Prostate gland (tissue), 2 donors: ENCODE results near the gene SEZ6L. TPM values are rescaled to one million over a fixed set of nuclear protein-coding genes. Genes with fewer than 3 reads are reported as not detected.
A peak's percentile ranks its signal among the peaks of the same experiment; 100 is the strongest.

ENCODE experiments used
- DNase-seq: peaks from one replicate; pipeline ENCODE4 v3.0.0-alpha.2; 2019; ENCODE audit warnings: low spot score
- H3K27ac ChIP-seq, 2 donors: fragments of 200-600 bp; sonication (generic); 2 replicates each; pipeline ENCODE4 v1.5.1; 2017 to 2019
- H3K27me3 ChIP-seq: fragments of 200-600 bp; sonication (generic); replicated peaks from 2 replicates; pipeline ENCODE4 v1.5.1; 2019; ENCODE audit not compliant: insufficient read depth
- H3K36me3 ChIP-seq, 2 donors: fragments of 200-600 bp; sonication (generic); 1 replicate in 1 of 2; 2 replicates in 1 of 2; pipeline versions ENCODE4 v1.5.1 to v1.8.1; 2017 to 2019
- H3K4me1 ChIP-seq: fragments of 200-600 bp; sonication (generic); replicated peaks from 2 replicates; pipeline ENCODE4 v1.5.1; 2019
- H3K4me3 ChIP-seq, 2 donors: fragments of 200-600 bp; sonication (generic); 2 replicates each; pipeline ENCODE4 v1.5.1; 2017 to 2019
- H3K9me3 ChIP-seq: fragments of 200-600 bp; sonication (generic); 2 replicates; pipeline ENCODE4 v1.5.1; 2017
- POLR2A ChIP-seq: fragments of 450-650 bp; IDR thresholded peaks from one replicate; pipeline ENCODE4 v1.6.1; 2016; ENCODE audit warnings: antibody characterized with exemption, mild to moderate bottlenecking
- POLR2AphosphoS5 ChIP-seq: sonication (generic); formaldehyde crosslinking; IDR thresholded peaks from one replicate; pipeline ENCODE4 v1.6.1; 2017; ENCODE audit warnings: antibody characterized with exemption
- WGBS: methylation state at CpG from one replicate; pipeline ENCODE4 v1.1.5; 2018; 5-methylcytosine and 5-hydroxymethylcytosine counted together
- intact Hi-C: fragments of 100-400 bp; cut with DNase I; formaldehyde crosslinking; loops from one replicate; pipeline ENCODE4 v1.14.2; 2022
- total RNA-seq, 2 donors: library from RNA; depleted of rRNA; stranded (reverse); fragments of >200 nt; gene quantifications; one replicate each; pipeline ENCODE4 v1.1.0, GENCODE V29; 2016
- TF ChIP-seq, protein P1 (sequence below), 4 experiments: fragments of 200-600 bp in 2 of 4; fragments of 450-650 bp in 2 of 4; sonication (generic) in 2 of 4; IDR thresholded peaks; 1 replicate in 3 of 4; 2 replicates in 1 of 4; pipeline ENCODE4 v1.5.1; 2016 to 2019; ENCODE audit warnings: antibody characterized with exemption in 4 of 4, mild to moderate bottlenecking in 2 of 4, moderate library complexity in 2 of 4

SEZ6L gene
- total RNA-seq, 2 donors from 2014 or later: 0.45 to 0.64 TPM

- no peaks in the 10 kb centered on the region for H3K36me3 ChIP-seq
- H3K9me3 ChIP-seq: no peaks in the 10 kb centered on the region
- TF ChIP-seq, protein P1, sequence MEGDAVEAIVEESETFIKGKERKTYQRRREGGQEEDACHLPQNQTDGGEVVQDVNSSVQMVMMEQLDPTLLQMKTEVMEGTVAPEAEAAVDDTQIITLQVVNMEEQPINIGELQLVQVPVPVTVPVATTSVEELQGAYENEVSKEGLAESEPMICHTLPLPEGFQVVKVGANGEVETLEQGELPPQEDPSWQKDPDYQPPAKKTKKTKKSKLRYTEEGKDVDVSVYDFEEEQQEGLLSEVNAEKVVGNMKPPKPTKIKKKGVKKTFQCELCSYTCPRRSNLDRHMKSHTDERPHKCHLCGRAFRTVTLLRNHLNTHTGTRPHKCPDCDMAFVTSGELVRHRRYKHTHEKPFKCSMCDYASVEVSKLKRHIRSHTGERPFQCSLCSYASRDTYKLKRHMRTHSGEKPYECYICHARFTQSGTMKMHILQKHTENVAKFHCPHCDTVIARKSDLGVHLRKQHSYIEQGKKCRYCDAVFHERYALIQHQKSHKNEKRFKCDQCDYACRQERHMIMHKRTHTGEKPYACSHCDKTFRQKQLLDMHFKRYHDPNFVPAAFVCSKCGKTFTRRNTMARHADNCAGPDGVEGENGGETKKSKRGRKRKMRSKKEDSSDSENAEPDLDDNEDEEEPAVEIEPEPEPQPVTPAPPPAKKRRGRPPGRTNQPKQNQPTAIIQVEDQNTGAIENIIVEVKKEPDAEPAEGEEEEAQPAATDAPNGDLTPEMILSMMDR (IDR thresholded peaks at IDR 0.05): no peak
- TF ChIP-seq POLR2A (no peak), POLR2AphosphoS5 (no peak)
- no peak overlapping the region for H3K27ac ChIP-seq
- H3K4me1 ChIP-seq: no peaks in the 10 kb centered on the region
- H3K4me3 ChIP-seq: no peak overlapping the region
- WGBS: 74% methylated on average over 2 of the region's 2 CpGs
- intact Hi-C loops: no loop called here
- H3K27me3 ChIP-seq: no peaks in the 10 kb centered on the region
- DNase-seq: no peak
These were observed 222.4 kb downstream of the SEZ6L start for GRCh38 chr22:26391623-26392022.

DNA sequence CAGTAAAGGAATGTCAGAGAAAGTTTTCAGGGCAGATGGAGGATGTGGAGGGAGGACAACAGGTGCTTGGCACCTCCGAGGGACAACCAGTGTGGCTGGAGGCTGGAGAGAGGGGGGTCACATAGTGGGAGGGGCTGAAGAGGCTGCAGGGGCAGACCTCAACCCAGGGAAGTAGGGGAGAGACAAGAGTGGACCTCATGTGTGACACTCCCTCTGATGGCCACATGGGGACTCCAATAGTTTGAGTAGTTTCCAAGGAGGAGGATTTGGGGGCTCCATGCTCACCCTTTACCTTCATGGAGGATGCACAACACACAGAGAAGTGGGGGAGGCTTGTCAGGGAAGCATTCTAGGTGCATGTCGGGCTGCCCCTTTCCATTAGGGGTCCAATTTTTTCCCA is 224.7 kb downstream of the SEZ6L start:
- Histone ChIP-seq H3K4me3 (no peak overlapping the region), H3K27me3 (no peaks in the 10 kb centered on the region), H3K4me1 (no peaks in the 10 kb centered on the region), H3K36me3 (no peaks in the 10 kb centered on the region), H3K9me3 (no peaks in the 10 kb centered on the region), H3K27ac (no peak overlapping the region)
- no peak for TF ChIP-seq POLR2A
- TF ChIP-seq, protein P1 (IDR thresholded peaks at IDR 0.05): no peak
- TF ChIP-seq POLR2AphosphoS5: no peak
- intact Hi-C loops: no loop called here
- WGBS: 62% methylated on average over 2 of the region's 2 CpGs
- no peak for DNase-seq

- Histone ChIP-seq H3K27ac (no peak overlapping the region), H3K4me3 (no peak overlapping the region), H3K9me3 (no peaks in the 10 kb centered on the region), H3K36me3 (no peaks in the 10 kb centered on the region), H3K4me1 (no peaks in the 10 kb centered on the region), H3K27me3 (no peaks in the 10 kb centered on the region)
- DNase-seq: no peak
- intact Hi-C loops: no loop called here
- TF ChIP-seq POLR2AphosphoS5 (no peak), POLR2A (no peak)
- TF ChIP-seq, protein P1 (IDR thresholded peaks at IDR 0.05): no peak
- 32% methylated on average over 1 of the region's 1 CpG for WGBS
These were observed 225.5 kb downstream of the SEZ6L start for GRCh38 chr22:26394777-26395176.

GRCh38 chr22:26395926-26396325 is 226.7 kb downstream of the SEZ6L start:
- no peaks in the 10 kb centered on the region for H3K9me3 ChIP-seq
- H3K4me1 ChIP-seq: no peaks in the 10 kb centered on the region
- H3K27ac ChIP-seq: no peak overlapping the region
- TF ChIP-seq, protein P1 (IDR thresholded peaks at IDR 0.05): no peak
- no peak for TF ChIP-seq POLR2AphosphoS5
- no peak for TF ChIP-seq POLR2A
- H3K36me3 ChIP-seq: no peaks in the 10 kb centered on the region
- H3K4me3 ChIP-seq: no peak overlapping the region
- DNase-seq: no peak
- H3K27me3 ChIP-seq: no peaks in the 10 kb centered on the region
- intact Hi-C loops: no loop called here
- 41% methylated on average over 5 of the region's 5 CpGs for WGBS

GRCh38 chr22:26398741-26399153 is 229.5 kb downstream of the SEZ6L start:
- H3K27me3 ChIP-seq: no peaks in the 10 kb centered on the region
- intact Hi-C loops: loop anchor here (1.0 kb wide), 1 partner anchor 63 kb away; no protein-coding TSS in a partner anchor
- no peaks in the 10 kb centered on the region for H3K4me1 ChIP-seq
- no peaks in the 10 kb centered on the region for H3K9me3 ChIP-seq
- H3K36me3 ChIP-seq: no peaks in the 10 kb centered on the region
- H3K4me3 ChIP-seq: no peak overlapping the region
- DNase-seq: peak; percentile 62
- WGBS: 23% methylated on average over 3 of the region's 3 CpGs
- H3K27ac ChIP-seq: no peak overlapping the region
- TF ChIP-seq POLR2A: no peak
- TF ChIP-seq, protein P1 (IDR thresholded peaks at IDR 0.05): peak; percentile 47 to 79 (median 70)
- peak; percentile 60 for TF ChIP-seq POLR2AphosphoS5
